Measurements from ENCODE around the gene RCL1.
A peak's percentile ranks its signal among the peaks of the same experiment; 100 is the strongest.
"Not testable (repeated sequence)": the region's sequence is repeated elsewhere in the genome, so short reads cannot be mapped to it uniquely, and the experiment has no call there.

RCL1 gene

GRCh38 chr9:4886698-4887097 lies 94.0 kb downstream of the RCL1 start:
- Histone ChIP-seq H3K9me3 (ENCODE audit: control insufficient read depth, insufficient read depth, low read length) (no peaks in the 10 kb centered on the region), H3K36me3 (ENCODE audit: insufficient read depth, low read length) (no peaks in the 10 kb centered on the region), H3K4me1 (ENCODE audit: insufficient read depth, low read length) (no peaks in the 10 kb centered on the region)

GRCh38 chr9:4887556-4887955 lies 94.8 kb downstream of the RCL1 start:
- Histone ChIP-seq H3K9me3 (ENCODE audit: control insufficient read depth, insufficient read depth, low read length) (no peaks in the 10 kb centered on the region), H3K36me3 (ENCODE audit: insufficient read depth, low read length) (no peaks in the 10 kb centered on the region), H3K9ac (ENCODE audit: low read depth, low read length) (no peak overlapping the region), H3K4me1 (ENCODE audit: insufficient read depth, low read length) (no peaks in the 10 kb centered on the region)

More at GRCh38 chr9:4886698-4887097, 94.0 kb downstream of the RCL1 start:
- H3K9ac ChIP-seq (ENCODE audit: low read depth, low read length), result no peak overlapping the region

- H3K9me3 ChIP-seq (ENCODE audit: control insufficient read depth, insufficient read depth, low read length), result no peaks in the 10 kb centered on the region
- H3K9ac ChIP-seq (ENCODE audit: low read depth, low read length), result no peak overlapping the region
- no peaks in the 10 kb centered on the region for H3K4me1 ChIP-seq (ENCODE audit: insufficient read depth, low read length)
- H3K36me3 ChIP-seq (ENCODE audit: insufficient read depth, low read length), result no peaks in the 10 kb centered on the region
These were observed 97.5 kb downstream of the RCL1 start for GRCh38 chr9:4890242-4890641.

GRCh38 chr9:4890929-4891328 lies 98.2 kb downstream of the RCL1 start:
- Histone ChIP-seq H3K9me3 (ENCODE audit: control insufficient read depth, insufficient read depth, low read length) (no peaks in the 10 kb centered on the region), H3K36me3 (ENCODE audit: insufficient read depth, low read length) (no peaks in the 10 kb centered on the region), H3K9ac (ENCODE audit: low read depth, low read length) (no peak overlapping the region), H3K4me1 (ENCODE audit: insufficient read depth, low read length) (no peaks in the 10 kb centered on the region)

- H3K9ac ChIP-seq (ENCODE audit: low read depth, low read length), result no peak overlapping the region
- H3K9me3 ChIP-seq (ENCODE audit: control insufficient read depth, insufficient read depth, low read length), result no peaks in the 10 kb centered on the region
- H3K4me1 ChIP-seq (ENCODE audit: insufficient read depth, low read length), result no peaks in the 10 kb centered on the region
- H3K36me3 ChIP-seq (ENCODE audit: insufficient read depth, low read length), result no peaks in the 10 kb centered on the region
These were observed 98.9 kb downstream of the RCL1 start for GRCh38 chr9:4891674-4892073.

- no peaks in the 10 kb centered on the region for H3K36me3 ChIP-seq (ENCODE audit: insufficient read depth, low read length)
- no peaks in the 10 kb centered on the region for H3K4me1 ChIP-seq (ENCODE audit: insufficient read depth, low read length)
- H3K9ac ChIP-seq (ENCODE audit: low read depth, low read length), result no peak overlapping the region
- no peaks in the 10 kb centered on the region for H3K9me3 ChIP-seq (ENCODE audit: control insufficient read depth, insufficient read depth, low read length)
These were observed 99.9 kb downstream of the RCL1 start for GRCh38 chr9:4892501-4893194.

GRCh38 chr9:4894076-4894475 lies 101.3 kb downstream of the RCL1 start:
- no peaks in the 10 kb centered on the region for H3K36me3 ChIP-seq (ENCODE audit: insufficient read depth, low read length)

GRCh38 chr9:4899853-4900252 lies 107.1 kb downstream of the RCL1 start:
- H3K9me3 ChIP-seq (ENCODE audit: control insufficient read depth, insufficient read depth, low read length); H3K36me3 ChIP-seq (ENCODE audit: insufficient read depth, low read length); H3K4me1 ChIP-seq (ENCODE audit: insufficient read depth, low read length); H3K9ac ChIP-seq (ENCODE audit: low read depth, low read length): not testable (repeated sequence)

More at GRCh38 chr9:4894076-4894475, 101.3 kb downstream of the RCL1 start:
- no peaks in the 10 kb centered on the region for H3K9me3 ChIP-seq (ENCODE audit: control insufficient read depth, insufficient read depth, low read length)
- H3K9ac ChIP-seq (ENCODE audit: low read depth, low read length), result no peak overlapping the region
- H3K4me1 ChIP-seq (ENCODE audit: insufficient read depth, low read length), result no peaks in the 10 kb centered on the region

- H3K9me3 ChIP-seq (ENCODE audit: control insufficient read depth, insufficient read depth, low read length); H3K36me3 ChIP-seq (ENCODE audit: insufficient read depth, low read length); H3K4me1 ChIP-seq (ENCODE audit: insufficient read depth, low read length): not testable (repeated sequence)
- H3K9ac ChIP-seq (ENCODE audit: low read depth, low read length), result peak overlapping the region; percentile 22; the same call in 1 of the 2 replicates
These were observed 108.8 kb downstream of the RCL1 start for GRCh38 chr9:4901401-4902134.

GRCh38 chr9:4902135-4902475 lies 109.4 kb downstream of the RCL1 start:
- Histone ChIP-seq H3K4me1 (ENCODE audit: insufficient read depth, low read length) (0 out of 2 replicates have a peak, but pooled peaks cover 6% of the 10 kb centered on the region), H3K9ac (ENCODE audit: low read depth, low read length) (no peak overlapping the region), H3K36me3 (ENCODE audit: insufficient read depth, low read length) (no peaks in the 10 kb centered on the region), H3K9me3 (ENCODE audit: control insufficient read depth, insufficient read depth, low read length) (no peaks in the 10 kb centered on the region)

GRCh38 chr9:4904322-4905134 lies 111.8 kb downstream of the RCL1 start:
- no peak overlapping the region for H3K9ac ChIP-seq (ENCODE audit: low read depth, low read length)
- H3K9me3 ChIP-seq (ENCODE audit: control insufficient read depth, insufficient read depth, low read length), result no peaks in the 10 kb centered on the region
- H3K36me3 ChIP-seq (ENCODE audit: insufficient read depth, low read length), result no peaks in the 10 kb centered on the region
- 0 out of 2 replicates have a peak, but pooled peaks cover 6% of the 10 kb centered on the region for H3K4me1 ChIP-seq (ENCODE audit: insufficient read depth, low read length)

- Histone ChIP-seq H3K9ac (ENCODE audit: low read depth, low read length) (no peak overlapping the region), H3K4me1 (ENCODE audit: insufficient read depth, low read length) (0 out of 2 replicates have a peak, but pooled peaks cover 6% of the 10 kb centered on the region), H3K9me3 (ENCODE audit: control insufficient read depth, insufficient read depth, low read length) (no peaks in the 10 kb centered on the region), H3K36me3 (ENCODE audit: insufficient read depth, low read length) (no peaks in the 10 kb centered on the region)
These were observed 112.4 kb downstream of the RCL1 start for GRCh38 chr9:4905135-4905490.
